HEK293 (cell line): ENCODE measurements around the gene COL18A1.
A peak's percentile ranks its signal among the peaks of the same experiment; 100 is the strongest.
"Not testable (repeated sequence)": the region's sequence is repeated elsewhere in the genome, so short reads cannot be mapped to it uniquely, and the experiment has no call there.

ENCODE experiments used
- CTCF ChIA-PET: fragments of 350-600 bp; formaldehyde crosslinking; extraction: SDS; loops from one replicate; lab custom pipeline; 2021; ENCODE audit warnings: antibody characterized with exemption; lab: Yijun Ruan, JAX
- POLR2A ChIA-PET: fragments of 300-600 bp; formaldehyde crosslinking; extraction: SDS; loops from one replicate; lab custom pipeline; 2020; ENCODE audit warnings: antibody characterized with exemption, inconsistent platforms; lab: Yijun Ruan, JAX
- H3K27ac ChIP-seq: fragments of 200-500 bp; sonication (Bioruptor generic); 2 replicates; pipeline ENCODE4 v1.5.1; 2014; ENCODE audit warnings: low read depth, low read length, control low read depth, inconsistent platforms; ENCODE audit errors: extremely low read depth
- H3K36me3 ChIP-seq, 2 experiments: fragments of 200-500 bp in 1 of 2; sonication (Bioruptor generic) in 1 of 2; 1 replicate in 1 of 2; 2 replicates in 1 of 2; pipeline ENCODE4 v1.5.1; 2014 to 2017; ENCODE audit warnings: inconsistent platforms in 2 of 2, low read length in 2 of 2; ENCODE audit not compliant: control insufficient read depth in 2 of 2, insufficient read depth in 1 of 2
- H3K4me1 ChIP-seq: fragments of 200-500 bp; sonication (Bioruptor generic); 2 replicates; pipeline ENCODE4 v1.5.1; 2014; ENCODE audit warnings: mild to moderate bottlenecking, low read length, inconsistent platforms; ENCODE audit not compliant: control insufficient read depth, insufficient read depth
- H3K4me3 ChIP-seq: 2 replicates; pipeline ENCODE4 v1.5.1; 2011; ENCODE audit warnings: low read depth, mild to moderate bottlenecking, control low read depth, low read length, moderate library complexity
- H3K9me3 ChIP-seq: fragments of 200-500 bp; sonication (Bioruptor generic); 2 replicates; pipeline ENCODE4 v1.5.1; 2014; ENCODE audit warnings: low read depth, low read length, inconsistent platforms; ENCODE audit not compliant: control insufficient read depth, insufficient read depth
- EGR2 ChIP-seq: fragments of 450-650 bp; formaldehyde crosslinking; IDR thresholded peaks from 2 replicates; pipeline ENCODE4 v1.5.1; 2016; ENCODE audit warnings: low read depth, missing biosample characterization, missing genetic modification characterization
- IKZF3 ChIP-seq: fragments of 450-650 bp; IDR thresholded peaks from 2 replicates; pipeline ENCODE4 v1.5.0; 2018; ENCODE audit warnings: missing biosample characterization, mild to moderate bottlenecking, missing genetic modification characterization, moderate library complexity
- ZEB2 ChIP-seq: fragments of 450-650 bp; formaldehyde crosslinking; IDR thresholded peaks from 2 replicates; pipeline ENCODE4 v1.5.1; 2016; ENCODE audit warnings: missing biosample characterization, missing genetic modification characterization
- ZFHX2 ChIP-seq: fragments of 450-650 bp; formaldehyde crosslinking; conservative IDR thresholded peaks from 2 replicates; pipeline ENCODE4 v1.5.1; 2016; ENCODE audit warnings: missing biosample characterization, missing genetic modification characterization
- ZFP69B ChIP-seq: fragments of 450-650 bp; formaldehyde crosslinking; IDR thresholded peaks from 2 replicates; pipeline ENCODE4 v1.5.1; 2016; ENCODE audit warnings: missing biosample characterization, missing genetic modification characterization
- ZNF10 ChIP-seq: fragments of 450-650 bp; formaldehyde crosslinking; IDR thresholded peaks from 2 replicates; pipeline ENCODE4 v1.5.1; 2017; ENCODE audit warnings: missing biosample characterization, missing genetic modification characterization
- ZNF114 ChIP-seq: fragments of 450-650 bp; formaldehyde crosslinking; IDR thresholded peaks from 2 replicates; pipeline ENCODE4 v1.5.0; 2017; ENCODE audit warnings: missing biosample characterization, missing genetic modification characterization
- ZNF16 ChIP-seq: fragments of 450-650 bp; formaldehyde crosslinking; IDR thresholded peaks from 2 replicates; pipeline ENCODE4 v1.5.1; 2016; ENCODE audit warnings: low read depth, missing biosample characterization, missing genetic modification characterization
- ZNF239 ChIP-seq: fragments of 450-650 bp; formaldehyde crosslinking; IDR thresholded peaks from 2 replicates; pipeline ENCODE4 v1.5.1; 2016; ENCODE audit warnings: missing biosample characterization, missing genetic modification characterization
- ZNF324 ChIP-seq: fragments of 450-650 bp; formaldehyde crosslinking; IDR thresholded peaks from 2 replicates; pipeline ENCODE4 v1.5.1; 2016; ENCODE audit warnings: missing biosample characterization, missing genetic modification characterization
- ZNF404 ChIP-seq: fragments of 450-650 bp; formaldehyde crosslinking; IDR thresholded peaks from 2 replicates; pipeline ENCODE4 v1.5.1; 2017; ENCODE audit warnings: missing biosample characterization, missing genetic modification characterization
- ZNF48 ChIP-seq: fragments of 450-650 bp; formaldehyde crosslinking; IDR thresholded peaks from 2 replicates; pipeline ENCODE4 v1.5.1; 2016; ENCODE audit warnings: missing biosample characterization, missing genetic modification characterization
- ZNF529 ChIP-seq: fragments of 450-650 bp; formaldehyde crosslinking; IDR thresholded peaks from 2 replicates; pipeline ENCODE4 v1.5.1; 2017; ENCODE audit warnings: missing genetic modification characterization, missing biosample characterization; ENCODE audit not compliant: insufficient replicate concordance
- ZNF624 ChIP-seq: fragments of 450-650 bp; formaldehyde crosslinking; IDR thresholded peaks from 2 replicates; pipeline ENCODE4 v1.5.1; 2017; ENCODE audit warnings: missing biosample characterization, missing genetic modification characterization
- ZNF658 ChIP-seq: fragments of 450-650 bp; formaldehyde crosslinking; IDR thresholded peaks from 2 replicates; pipeline ENCODE4; 2016; ENCODE audit warnings: missing biosample characterization, missing genetic modification characterization
- ZNF707 ChIP-seq: fragments of 450-650 bp; formaldehyde crosslinking; IDR thresholded peaks from 2 replicates; pipeline ENCODE4 v1.5.1; 2016; ENCODE audit warnings: missing biosample characterization, missing genetic modification characterization
- TF ChIP-seq, protein P1 (sequence below): fragments of 450-650 bp; formaldehyde crosslinking; IDR thresholded peaks from 2 replicates; pipeline ENCODE4 v1.5.1; 2017; ENCODE audit warnings: missing biosample characterization, missing genetic modification characterization
- TF ChIP-seq, protein P2 (sequence below): fragments of 450-650 bp; formaldehyde crosslinking; IDR thresholded peaks from 2 replicates; pipeline ENCODE4 v1.5.1; 2016; ENCODE audit warnings: missing biosample characterization, missing genetic modification characterization, borderline replicate concordance
- TF ChIP-seq, protein P3 (sequence below): fragments of 450-650 bp; formaldehyde crosslinking; IDR thresholded peaks from 2 replicates; pipeline ENCODE4 v1.5.1; 2016; ENCODE audit warnings: missing biosample characterization, missing genetic modification characterization

Gene COL18A1

DNA sequence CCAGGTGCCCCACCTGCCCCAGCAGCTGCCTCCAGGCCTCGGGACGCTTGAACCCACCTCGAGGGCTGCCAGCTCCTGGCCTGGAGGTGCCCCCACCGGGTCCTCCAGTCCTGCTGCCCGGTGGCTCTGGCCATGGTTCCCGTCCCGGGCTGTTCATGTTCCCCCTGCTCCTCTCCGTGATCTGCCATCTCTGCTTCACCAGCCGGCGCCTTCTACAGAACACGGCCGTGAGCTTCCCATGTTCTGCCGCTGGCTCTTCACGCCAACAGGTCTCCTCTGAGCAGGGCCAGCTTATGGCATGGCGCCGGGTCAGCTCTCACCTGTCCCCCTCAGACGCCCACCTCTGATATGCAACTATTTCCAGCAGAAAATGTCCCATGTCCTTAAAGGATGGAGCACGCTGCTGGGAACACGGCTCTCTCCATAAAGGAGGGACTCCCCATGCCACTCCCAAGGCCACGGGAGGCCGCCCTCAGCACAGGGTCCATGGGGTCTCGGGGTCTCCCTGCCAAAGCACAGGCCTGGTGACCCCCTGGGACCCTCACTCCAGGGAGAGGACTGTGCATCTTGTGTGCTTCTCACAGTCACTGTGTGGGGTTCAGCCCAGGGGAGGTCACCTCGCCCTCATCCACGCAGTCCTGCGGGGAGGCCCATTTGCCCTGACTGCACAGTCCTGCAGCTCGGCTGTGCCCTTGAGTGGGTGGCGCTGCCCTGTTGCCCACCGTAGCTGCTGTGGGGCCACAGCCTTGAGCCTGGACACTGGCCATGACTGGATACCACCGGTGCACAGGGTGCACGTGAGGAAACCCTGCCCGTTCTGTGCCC, 36.7 kb downstream of the COL18A1 start:
- no peaks in the 10 kb centered on the region for H3K9me3 ChIP-seq
- H3K36me3 ChIP-seq = peaks cover 0 to 8% of the 10 kb centered on the region in 2 experiments; a peak in 1 of 3 replicates
- H3K4me1 ChIP-seq = no peaks in the 10 kb centered on the region
- ChIA-PET CTCF (interaction anchor here (0.7 to 3.4 kb wide), 5 partner anchors 11 to 301 kb away, joined by 3 to 52 read pairs (median 7); no protein-coding TSS in a partner anchor), POLR2A (no interaction called here)
- H3K27ac ChIP-seq = no peak overlapping the region
- no peak overlapping the region for H3K4me3 ChIP-seq
- TF ChIP-seq ZNF239 (no peak), ZNF404 (tag by site-specific recombination) (no peak), ZNF16 (tag by site-specific recombination) (no peak), ZNF658 (tag by site-specific recombination) (no peak)

DNA sequence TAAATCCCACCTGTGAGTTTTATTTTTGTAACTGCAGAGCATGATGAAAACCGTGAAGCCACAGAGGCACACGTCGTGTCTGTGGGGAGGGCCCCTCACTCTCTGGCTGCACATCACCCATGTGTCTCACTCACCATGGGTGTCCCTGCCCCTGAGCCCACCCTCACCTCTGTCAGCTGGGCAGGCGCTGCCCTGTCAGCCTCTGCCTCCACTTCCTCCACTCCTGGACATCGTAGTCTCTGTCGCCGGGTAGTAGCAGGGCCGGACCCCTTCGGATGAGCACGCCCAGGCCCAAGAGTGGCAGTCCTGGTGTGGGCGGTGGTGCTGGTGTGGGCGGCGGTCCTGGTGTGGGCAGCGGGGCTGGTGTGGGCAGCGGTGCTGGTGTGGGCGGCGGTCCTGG, 37.3 kb downstream of the COL18A1 start:
- peaks cover 0 to 3% of the 10 kb centered on the region in 2 experiments; a peak in 1 of 3 replicates for H3K36me3 ChIP-seq
- ChIA-PET POLR2A (no interaction called here), CTCF (interaction anchor here (0.7 to 3.4 kb wide), 2 partner anchors 10 to 301 kb away, joined by 4 to 39 read pairs; no protein-coding TSS in a partner anchor)
- no peak overlapping the region for H3K27ac ChIP-seq
- no peak overlapping the region for H3K4me3 ChIP-seq
- peak; percentile 42; the same call in 1 of the 2 replicates for TF ChIP-seq ZFHX2 (tag by site-specific recombination)
- TF ChIP-seq EGR2 (tag by site-specific recombination) = 0 out of 2 replicates have a peak, but pooled peaks have one; percentile 2
- TF ChIP-seq, protein P1, sequence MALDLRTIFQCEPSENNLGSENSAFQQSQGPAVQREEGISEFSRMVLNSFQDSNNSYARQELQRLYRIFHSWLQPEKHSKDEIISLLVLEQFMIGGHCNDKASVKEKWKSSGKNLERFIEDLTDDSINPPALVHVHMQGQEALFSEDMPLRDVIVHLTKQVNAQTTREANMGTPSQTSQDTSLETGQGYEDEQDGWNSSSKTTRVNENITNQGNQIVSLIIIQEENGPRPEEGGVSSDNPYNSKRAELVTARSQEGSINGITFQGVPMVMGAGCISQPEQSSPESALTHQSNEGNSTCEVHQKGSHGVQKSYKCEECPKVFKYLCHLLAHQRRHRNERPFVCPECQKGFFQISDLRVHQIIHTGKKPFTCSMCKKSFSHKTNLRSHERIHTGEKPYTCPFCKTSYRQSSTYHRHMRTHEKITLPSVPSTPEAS (tag by site-specific recombination) = no peak
- H3K9me3 ChIP-seq = no peaks in the 10 kb centered on the region
- H3K4me1 ChIP-seq = no peaks in the 10 kb centered on the region

DNA sequence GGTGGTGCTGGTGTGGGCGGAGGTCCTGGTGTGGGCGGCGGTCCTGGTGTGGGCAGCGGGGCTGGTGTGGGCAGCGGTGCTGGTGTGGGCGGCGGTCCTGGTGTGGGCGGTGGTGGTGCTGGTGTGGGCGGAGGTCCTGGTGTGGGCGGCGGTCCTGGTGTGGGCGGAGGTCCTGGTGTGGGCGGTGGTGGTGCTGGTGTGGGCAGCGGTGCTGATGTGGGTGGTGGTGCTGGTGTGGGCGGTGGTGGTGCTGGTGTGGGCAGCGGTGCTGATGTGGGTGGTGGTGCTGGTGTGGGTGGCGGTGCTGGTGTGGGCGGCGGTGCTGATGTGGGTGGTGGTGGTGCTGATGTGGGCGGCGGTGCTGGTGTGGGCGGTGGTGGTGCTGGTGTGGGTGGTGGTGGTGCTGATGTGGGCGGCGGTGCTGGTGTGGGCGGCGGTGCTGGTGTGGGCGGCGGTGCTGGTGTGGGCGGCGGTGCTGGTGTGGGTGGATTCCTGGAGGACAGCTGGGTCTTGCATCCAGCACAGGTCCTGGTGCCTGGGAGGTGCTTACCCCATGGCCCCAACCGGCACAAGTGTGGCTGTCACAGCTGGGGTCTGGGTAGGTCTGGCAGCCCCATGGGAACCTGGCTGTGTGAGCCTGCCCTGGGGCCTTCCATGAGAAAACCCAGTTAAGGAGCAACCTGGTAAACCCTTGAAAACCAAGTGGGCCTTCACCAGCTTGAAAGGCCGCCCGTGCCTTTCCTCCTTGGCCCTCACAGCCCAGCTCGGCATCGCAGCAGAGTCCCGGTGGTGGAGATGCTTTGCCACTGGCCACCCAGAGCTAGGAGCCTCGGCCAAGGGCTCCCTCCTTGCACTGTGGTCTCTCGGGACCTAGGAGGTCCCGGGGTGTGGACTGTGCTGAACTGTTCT, 38.0 kb downstream of the COL18A1 start:
- H3K36me3 ChIP-seq, H3K4me1 ChIP-seq, H3K4me3 ChIP-seq, POLR2A ChIA-PET: not testable (repeated sequence)
- CTCF ChIA-PET = interaction anchor here (0.7 to 1.0 kb wide), 3 partner anchors 150 to 305 kb away, joined by 3 to 4 read pairs (median 3); no protein-coding TSS in a partner anchor
- TF ChIP-seq EGR2 (tag by site-specific recombination) = peak; percentile 71; the same call in 1 of the 2 replicates
- peak; percentile 58 for TF ChIP-seq ZFHX2 (tag by site-specific recombination)
- TF ChIP-seq, all 188 proteins: peak for 2; not testable (repeated sequence) for 186
- H3K9me3 ChIP-seq, H3K27ac ChIP-seq: not testable (repeated sequence)

DNA sequence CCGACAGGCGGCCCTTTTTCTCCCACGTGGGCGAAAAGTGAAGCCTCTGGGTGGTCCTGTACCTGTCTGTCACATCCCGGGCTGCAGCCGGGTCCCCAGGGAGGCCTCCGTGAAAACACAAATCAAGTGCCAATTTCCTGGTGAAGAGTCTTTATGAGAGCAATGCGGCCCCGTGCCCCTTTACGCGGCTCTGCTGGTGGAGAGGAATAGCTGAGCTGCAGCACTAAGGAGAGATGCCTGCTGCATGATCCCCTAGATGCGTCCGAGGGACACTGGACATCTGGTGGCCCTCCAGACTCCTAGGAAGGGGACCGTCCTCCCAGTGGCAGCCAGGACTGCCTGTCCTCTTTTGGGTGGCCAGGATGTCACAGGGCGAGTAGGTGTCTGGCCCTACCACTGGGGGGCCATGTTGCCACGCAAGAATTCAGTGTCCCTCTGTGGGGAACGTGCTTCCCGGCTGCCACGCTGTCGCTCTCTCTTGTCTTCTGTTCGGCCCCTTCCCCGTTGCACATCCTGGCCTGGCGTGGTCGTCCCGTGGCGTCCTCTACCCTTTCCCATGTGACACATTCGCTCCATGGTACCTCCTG, 38.7 kb downstream of the COL18A1 start:
- ChIA-PET CTCF (interaction anchor here (0.7 to 1.0 kb wide), 3 partner anchors 151 to 306 kb away, joined by 3 to 4 read pairs (median 3); no protein-coding TSS in a partner anchor), POLR2A (no interaction called here)
- H3K36me3 ChIP-seq = peaks cover 0 to 5% of the 10 kb centered on the region in 2 experiments; a peak in 1 of 3 replicates
- H3K4me3 ChIP-seq = no peak overlapping the region
- H3K9me3 ChIP-seq = no peaks in the 10 kb centered on the region
- H3K4me1 ChIP-seq = no peaks in the 10 kb centered on the region
- no peak overlapping the region for H3K27ac ChIP-seq
- no peak for TF ChIP-seq ZNF114
- TF ChIP-seq ZNF624 (tag by site-specific recombination) = no peak
- TF ChIP-seq ZFP69B = no peak
- no peak for TF ChIP-seq ZNF529 (tag by site-specific recombination)
- TF ChIP-seq ZNF324 (tag by site-specific recombination) = no peak
- TF ChIP-seq IKZF3 (tag by site-specific recombination) = no peak
- TF ChIP-seq, protein P2, sequence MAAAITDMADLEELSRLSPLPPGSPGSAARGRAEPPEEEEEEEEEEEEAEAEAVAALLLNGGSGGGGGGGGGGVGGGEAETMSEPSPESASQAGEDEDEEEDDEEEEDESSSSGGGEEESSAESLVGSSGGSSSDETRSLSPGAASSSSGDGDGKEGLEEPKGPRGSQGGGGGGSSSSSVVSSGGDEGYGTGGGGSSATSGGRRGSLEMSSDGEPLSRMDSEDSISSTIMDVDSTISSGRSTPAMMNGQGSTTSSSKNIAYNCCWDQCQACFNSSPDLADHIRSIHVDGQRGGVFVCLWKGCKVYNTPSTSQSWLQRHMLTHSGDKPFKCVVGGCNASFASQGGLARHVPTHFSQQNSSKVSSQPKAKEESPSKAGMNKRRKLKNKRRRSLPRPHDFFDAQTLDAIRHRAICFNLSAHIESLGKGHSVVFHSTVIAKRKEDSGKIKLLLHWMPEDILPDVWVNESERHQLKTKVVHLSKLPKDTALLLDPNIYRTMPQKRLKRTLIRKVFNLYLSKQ = no peak
- no peak for TF ChIP-seq ZNF48
- TF ChIP-seq, protein P3, sequence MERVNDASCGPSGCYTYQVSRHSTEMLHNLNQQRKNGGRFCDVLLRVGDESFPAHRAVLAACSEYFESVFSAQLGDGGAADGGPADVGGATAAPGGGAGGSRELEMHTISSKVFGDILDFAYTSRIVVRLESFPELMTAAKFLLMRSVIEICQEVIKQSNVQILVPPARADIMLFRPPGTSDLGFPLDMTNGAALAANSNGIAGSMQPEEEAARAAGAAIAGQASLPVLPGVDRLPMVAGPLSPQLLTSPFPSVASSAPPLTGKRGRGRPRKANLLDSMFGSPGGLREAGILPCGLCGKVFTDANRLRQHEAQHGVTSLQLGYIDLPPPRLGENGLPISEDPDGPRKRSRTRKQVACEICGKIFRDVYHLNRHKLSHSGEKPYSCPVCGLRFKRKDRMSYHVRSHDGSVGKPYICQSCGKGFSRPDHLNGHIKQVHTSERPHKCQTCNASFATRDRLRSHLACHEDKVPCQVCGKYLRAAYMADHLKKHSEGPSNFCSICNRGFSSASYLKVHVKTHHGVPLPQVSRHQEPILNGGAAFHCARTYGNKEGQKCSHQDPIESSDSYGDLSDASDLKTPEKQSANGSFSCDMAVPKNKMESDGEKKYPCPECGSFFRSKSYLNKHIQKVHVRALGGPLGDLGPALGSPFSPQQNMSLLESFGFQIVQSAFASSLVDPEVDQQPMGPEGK (tag by site-specific recombination) = no peak
- TF ChIP-seq ZEB2 (tag by site-specific recombination) = no peak
- TF ChIP-seq ZNF707 (tag by site-specific recombination) = no peak
- no peak for TF ChIP-seq ZNF10 (tag by site-specific recombination)
- TF ChIP-seq ZFHX2 (tag by site-specific recombination) = no peak
